Natural killer cell treated with Interleukin-12 subunit alpha and Interleukin-12 subunit beta and Interleukin-15 and Interleukin-18, amount 100 ng/mL, for 72 hours (primary cell): Measurements from ENCODE around the gene PTPRN2. TPM values are rescaled to one million over a fixed set of nuclear protein-coding genes. Genes with fewer than 3 reads are reported as not detected.

Source experiments
- ATAC-seq, 2 donors: fragments of 150-1000 bp; cut with Tn5 transposase in 1 of 2; sonication (Bioruptor Pico), chemical (Tn5 transposase) in 1 of 2; 2 replicates each; pipeline ENCODE4 v1.10.0; 2021
- DNase-seq: peaks from one replicate; pipeline ENCODE4 v3.0.0; 2022; ENCODE audit warnings: low spot score
- H3K27ac Mint-ChIP-seq, 2 donors: 1 replicate in 1 of 2; 2 replicates in 1 of 2; pipeline ENCODE4 v1.8.0; 2022; ENCODE audit warnings: mixed read lengths in 2 of 2, mild to moderate bottlenecking in 1 of 2, moderate library complexity in 1 of 2
- H3K27me3 Mint-ChIP-seq, 2 donors: 1 replicate in 1 of 2; 2 replicates in 1 of 2; pipeline ENCODE4 v1.8.0; 2022; ENCODE audit warnings: mixed read lengths in 2 of 2
- H3K36me3 Mint-ChIP-seq: one replicate; pipeline ENCODE4 v1.8.0; 2022; ENCODE audit warnings: mixed read lengths
- H3K4me1 Mint-ChIP-seq, 2 donors: 1 replicate in 1 of 2; 2 replicates in 1 of 2; pipeline ENCODE4 v1.8.0; 2022; ENCODE audit warnings: low read depth in 2 of 2, mixed read lengths in 2 of 2, mild to moderate bottlenecking in 1 of 2
- H3K4me3 Mint-ChIP-seq: one replicate; pipeline ENCODE4 v1.8.0; 2022; ENCODE audit warnings: mixed read lengths
- H3K9me3 Mint-ChIP-seq: 2 replicates; pipeline ENCODE4 v1.8.0; 2022; ENCODE audit warnings: mixed read lengths
- total RNA-seq, 2 donors: library from RNA; stranded (reverse); gene quantifications; one replicate each; pipeline ENCODE4 v1.2.3, GENCODE V29; 2022

Gene PTPRN2
- total RNA-seq, 2 donors from 2014 or later, result 0.17 to 0.74 TPM

DNA sequence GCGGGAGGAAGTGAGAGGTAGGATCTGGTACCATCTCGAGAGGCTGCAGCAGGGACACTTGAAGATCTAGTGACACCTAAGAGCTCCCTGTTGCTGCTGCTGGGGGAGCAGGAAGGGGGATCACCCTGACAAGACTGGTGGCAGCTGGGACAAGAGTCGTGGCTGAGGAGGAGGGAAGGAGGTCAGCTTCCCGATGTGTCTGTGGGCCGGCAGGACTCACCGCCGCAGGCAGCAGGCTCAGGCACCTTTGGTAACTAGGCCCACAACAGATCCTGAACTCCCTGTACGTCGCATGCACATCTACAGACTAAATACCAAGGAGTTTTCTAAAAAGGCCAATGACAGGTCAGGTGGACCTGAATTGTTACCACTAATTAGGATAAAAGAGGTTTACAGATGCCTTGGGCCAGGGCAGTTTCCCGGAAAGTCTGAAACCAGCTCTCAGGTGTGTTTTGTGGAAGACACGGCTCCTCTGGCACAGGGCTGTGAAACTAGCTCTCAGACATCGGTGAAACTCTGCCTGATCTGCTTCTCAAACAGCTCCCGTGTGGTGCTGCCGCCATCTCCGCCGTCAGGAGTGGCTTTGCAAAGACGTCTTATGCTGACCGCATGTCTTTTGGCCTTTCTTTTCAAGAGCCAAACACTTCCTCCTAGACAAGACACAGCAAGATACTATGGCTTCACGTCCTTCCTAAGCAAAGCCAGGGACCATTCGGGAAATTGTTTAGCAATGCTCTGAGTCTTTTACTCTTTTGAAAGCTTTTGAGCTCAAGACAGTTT, 609.7 kb downstream of the PTPRN2 start:
- ATAC-seq (no peak), DNase-seq (no peak)
- Mint-ChIP-seq H3K36me3 (peaks cover 6% of the 10 kb centered on the region), H3K4me1 (no peaks in the 10 kb centered on the region), H3K4me3 (no peak overlapping the region), H3K27ac (no peak overlapping the region), H3K9me3 (peaks cover 5% of the 10 kb centered on the region), H3K27me3 (no peaks in the 10 kb centered on the region)

DNA sequence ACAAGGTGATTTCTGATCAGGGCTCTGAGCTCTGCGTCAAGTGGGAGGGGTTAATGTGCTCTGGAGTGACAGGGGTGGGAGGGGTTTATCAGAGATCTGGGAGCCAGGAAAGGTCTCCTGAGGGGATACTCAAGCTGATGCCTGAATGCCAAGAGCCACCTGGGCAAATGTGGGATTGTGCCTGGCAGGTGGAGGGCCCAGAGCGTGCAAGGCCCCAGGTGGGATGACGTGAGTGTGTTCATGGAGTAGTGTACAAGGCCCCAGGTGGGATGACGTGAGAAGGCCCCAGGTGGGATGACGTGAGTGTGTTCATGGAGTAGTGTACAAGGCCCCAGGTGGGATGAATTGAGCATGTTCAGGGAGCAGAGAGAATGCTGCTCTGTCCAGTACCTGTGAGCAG, 610.3 kb downstream of the PTPRN2 start:
- H3K27me3 Mint-ChIP-seq, result no peaks in the 10 kb centered on the region
- no peak overlapping the region for H3K27ac Mint-ChIP-seq
- DNase-seq (no peak), ATAC-seq (no peak)
- no peaks in the 10 kb centered on the region for H3K4me1 Mint-ChIP-seq
- peaks cover 6% of the 10 kb centered on the region for H3K36me3 Mint-ChIP-seq
- no peak overlapping the region for H3K4me3 Mint-ChIP-seq
- H3K9me3 Mint-ChIP-seq, result peaks cover 5% of the 10 kb centered on the region

DNA sequence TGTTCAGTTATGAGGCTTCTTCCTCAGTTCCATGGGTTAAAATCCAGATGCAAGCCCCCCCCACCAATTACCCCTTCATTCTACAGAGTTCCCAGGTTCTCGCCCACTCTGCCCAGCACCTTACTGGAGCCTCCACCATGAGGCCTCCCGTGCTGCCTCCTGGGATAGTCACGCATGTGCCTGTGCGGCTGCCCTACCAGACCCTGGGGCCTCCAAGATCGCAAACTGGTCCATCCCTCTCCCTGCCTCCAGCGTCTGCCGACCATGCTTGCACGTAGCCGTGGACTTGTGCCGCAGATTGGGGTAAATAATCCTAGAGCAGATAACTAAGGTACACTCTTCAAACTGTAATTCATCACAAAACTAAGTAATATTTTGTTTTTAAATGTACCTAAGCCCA, 611.2 kb downstream of the PTPRN2 start:
- H3K9me3 Mint-ChIP-seq, result peaks cover 11% of the 10 kb centered on the region
- H3K27me3 Mint-ChIP-seq, result no peaks in the 10 kb centered on the region
- no peak overlapping the region for H3K4me3 Mint-ChIP-seq
- no peak overlapping the region for H3K27ac Mint-ChIP-seq
- no peaks in the 10 kb centered on the region for H3K4me1 Mint-ChIP-seq
- DNase-seq (no peak), ATAC-seq (no peak)
- H3K36me3 Mint-ChIP-seq, result peaks cover 6% of the 10 kb centered on the region

DNA sequence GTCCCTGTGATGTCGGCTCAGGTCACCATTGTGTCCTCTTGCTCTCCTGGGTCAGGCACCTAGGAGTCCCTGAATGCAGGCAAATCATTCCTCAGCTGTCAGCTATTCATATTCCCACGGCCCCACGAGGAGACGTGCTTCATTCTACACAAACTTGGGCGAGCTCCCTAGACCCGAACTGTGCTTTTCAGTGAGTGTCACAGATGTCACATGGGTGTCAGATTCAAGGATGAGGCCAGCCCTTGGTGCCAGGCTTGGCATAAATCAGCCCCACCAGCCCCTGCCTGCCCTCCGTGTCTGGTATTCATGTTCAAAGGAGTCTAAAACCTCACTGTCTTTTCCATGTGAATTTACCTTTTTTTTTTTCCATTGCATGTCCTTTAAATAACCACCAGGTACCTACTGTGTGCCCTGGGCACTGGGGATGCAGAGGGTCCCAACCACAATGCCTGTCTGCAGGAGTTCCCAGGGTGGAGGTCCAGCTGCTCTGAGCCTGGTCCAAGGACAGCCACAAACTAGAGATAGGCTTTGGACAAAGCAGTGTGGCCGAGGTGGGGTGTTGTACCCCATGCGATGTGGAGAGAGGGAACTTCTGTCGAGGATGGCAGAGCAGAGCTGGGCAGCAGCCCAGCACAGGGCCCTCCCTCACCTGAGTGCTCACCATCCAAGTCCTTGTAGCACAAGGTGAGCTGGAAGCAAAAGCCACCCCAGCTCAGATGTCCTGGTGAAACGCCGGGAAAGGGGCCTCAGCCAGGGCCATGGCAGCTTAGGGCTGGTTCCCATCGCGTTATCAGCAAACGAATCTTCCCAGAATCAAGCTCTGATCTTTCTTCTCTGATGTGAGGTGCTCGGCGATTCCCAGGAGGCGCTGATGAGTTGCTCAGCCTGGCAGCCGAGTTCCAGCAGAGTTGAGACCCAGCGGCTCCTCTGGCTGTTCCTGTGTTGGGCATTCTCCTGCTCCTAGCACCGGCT, 611.9 kb downstream of the PTPRN2 start:
- peaks cover 11% of the 10 kb centered on the region for H3K9me3 Mint-ChIP-seq
- H3K4me1 Mint-ChIP-seq, result no peaks in the 10 kb centered on the region
- no peak for ATAC-seq
- no peak for DNase-seq
- H3K4me3 Mint-ChIP-seq, result no peak overlapping the region
- no peak overlapping the region for H3K27ac Mint-ChIP-seq
- peaks cover 6% of the 10 kb centered on the region for H3K36me3 Mint-ChIP-seq
- no peaks in the 10 kb centered on the region for H3K27me3 Mint-ChIP-seq

DNA sequence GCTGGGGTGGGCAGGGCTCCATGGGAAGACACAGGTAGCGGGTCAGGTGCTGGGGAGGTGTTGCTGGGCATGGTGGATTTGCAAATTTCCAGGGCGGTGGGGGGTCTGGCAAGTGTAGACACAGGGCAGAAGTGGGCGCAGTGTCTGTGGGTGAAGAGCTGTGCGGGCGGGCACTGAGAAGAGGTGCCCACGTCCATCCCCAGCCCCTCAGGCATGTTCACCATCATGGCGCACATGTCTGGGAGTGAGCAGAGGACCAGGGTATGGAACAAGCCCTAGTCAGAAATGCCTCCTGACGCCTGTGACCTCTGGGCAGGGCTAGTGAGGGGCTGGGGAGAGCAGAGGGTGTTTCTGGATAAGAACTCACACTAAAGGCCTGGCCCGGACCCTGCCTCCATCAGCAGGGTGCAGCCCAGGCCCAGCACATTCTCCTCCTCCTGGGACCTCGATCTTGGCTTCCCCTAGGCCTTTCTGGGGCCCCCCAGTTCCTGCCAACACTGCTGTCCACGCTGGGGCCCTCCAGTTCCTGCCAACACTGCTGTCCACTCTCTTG, 612.9 kb downstream of the PTPRN2 start:
- Mint-ChIP-seq H3K4me1 (no peaks in the 10 kb centered on the region), H3K27me3 (no peaks in the 10 kb centered on the region), H3K9me3 (peaks cover 11% of the 10 kb centered on the region), H3K4me3 (no peak overlapping the region), H3K27ac (no peak overlapping the region), H3K36me3 (peaks cover 6% of the 10 kb centered on the region)
- ATAC-seq (peak in 1 of 2 donors; percentile 34), DNase-seq (no peak)

DNA sequence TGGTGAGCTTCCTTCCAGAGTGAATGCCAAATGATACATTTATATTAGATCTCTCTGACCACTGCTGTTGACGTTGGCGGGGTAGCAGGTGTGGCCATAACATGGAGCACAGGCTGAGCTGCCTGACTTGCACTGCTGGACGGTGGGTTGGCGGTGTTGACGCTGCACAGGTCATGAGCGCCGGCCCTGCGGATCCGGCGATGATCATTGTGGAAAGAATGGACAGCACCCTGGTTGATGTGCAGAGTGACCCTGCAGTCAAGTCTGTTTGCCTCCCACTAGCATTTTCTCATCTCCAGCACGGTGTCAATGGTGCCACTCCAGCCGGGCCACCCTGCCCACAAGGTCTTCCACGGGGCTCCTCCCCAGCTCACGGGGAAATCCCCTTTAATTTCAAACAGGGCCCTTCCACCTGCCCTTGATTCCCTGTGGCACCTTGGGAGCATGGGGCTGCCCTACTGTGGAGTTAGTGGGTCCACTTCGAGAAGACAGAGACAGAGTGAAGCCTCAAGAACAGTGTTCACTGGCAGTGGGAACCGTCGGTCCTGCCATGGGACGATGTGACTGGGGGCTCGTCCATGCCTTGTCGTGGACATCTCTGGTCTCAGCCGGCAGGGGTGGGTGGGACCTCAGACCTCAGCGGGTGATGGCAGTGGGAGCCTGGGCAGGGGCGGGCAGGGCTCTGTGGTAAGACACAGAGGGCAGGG, 613.5 kb downstream of the PTPRN2 start:
- Mint-ChIP-seq H3K4me1 (no peaks in the 10 kb centered on the region), H3K27me3 (no peaks in the 10 kb centered on the region), H3K36me3 (peaks cover 6% of the 10 kb centered on the region), H3K27ac (no peak overlapping the region), H3K9me3 (peaks cover 11% of the 10 kb centered on the region), H3K4me3 (no peak overlapping the region)
- ATAC-seq (no peak), DNase-seq (no peak)

DNA sequence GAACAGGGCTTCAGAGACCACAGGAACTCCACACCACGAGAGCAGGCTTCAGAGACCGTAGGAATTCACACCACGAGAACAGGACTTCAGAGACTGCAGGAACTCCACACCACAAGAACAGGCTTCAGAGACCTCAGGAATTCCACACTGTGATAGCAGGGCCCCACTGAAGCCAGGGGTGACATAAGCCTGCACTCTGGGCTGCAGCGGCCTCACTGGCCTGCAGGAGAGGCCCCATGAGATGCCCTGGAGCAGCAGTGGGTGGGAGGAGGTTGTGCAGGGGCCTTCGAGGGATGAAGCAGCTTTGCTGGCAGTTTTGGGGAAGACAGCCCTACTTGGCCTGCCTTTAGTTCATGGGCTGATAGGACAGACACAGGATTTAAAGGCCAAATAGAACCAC, 614.7 kb downstream of the PTPRN2 start:
- ATAC-seq, result no peak
- no peak for DNase-seq
- H3K4me1 Mint-ChIP-seq, result no peaks in the 10 kb centered on the region
- H3K4me3 Mint-ChIP-seq, result no peak overlapping the region
- H3K27ac Mint-ChIP-seq, result no peak overlapping the region
- no peaks in the 10 kb centered on the region for H3K27me3 Mint-ChIP-seq
- H3K36me3 Mint-ChIP-seq, result peaks cover 6% of the 10 kb centered on the region
- H3K9me3 Mint-ChIP-seq, result peaks cover 11% of the 10 kb centered on the region

DNA sequence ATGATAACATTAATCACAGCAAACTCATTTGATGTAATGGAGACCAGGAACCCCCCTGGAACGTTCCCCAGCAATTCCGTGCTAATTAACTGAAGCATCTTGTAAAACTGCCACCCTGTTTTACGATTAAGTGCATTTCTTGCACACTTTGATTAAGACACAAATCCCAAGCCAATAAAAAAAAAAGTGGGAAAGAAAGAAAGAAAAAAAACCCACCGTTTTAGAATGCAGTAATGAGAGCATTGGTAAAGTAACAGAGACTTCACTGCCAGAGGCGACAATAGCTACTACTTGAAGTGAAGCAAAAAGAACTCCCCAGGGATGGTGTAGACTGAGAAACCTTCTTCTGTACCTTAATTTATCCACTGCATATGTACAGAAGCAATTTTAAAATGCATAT, 616.1 kb downstream of the PTPRN2 start:
- no peak for ATAC-seq
- Mint-ChIP-seq H3K4me3 (no peak overlapping the region), H3K27ac (no peak overlapping the region), H3K4me1 (no peaks in the 10 kb centered on the region), H3K9me3 (peaks cover 11% of the 10 kb centered on the region), H3K27me3 (no peaks in the 10 kb centered on the region), H3K36me3 (peaks cover 6% of the 10 kb centered on the region)
- no peak for DNase-seq

DNA sequence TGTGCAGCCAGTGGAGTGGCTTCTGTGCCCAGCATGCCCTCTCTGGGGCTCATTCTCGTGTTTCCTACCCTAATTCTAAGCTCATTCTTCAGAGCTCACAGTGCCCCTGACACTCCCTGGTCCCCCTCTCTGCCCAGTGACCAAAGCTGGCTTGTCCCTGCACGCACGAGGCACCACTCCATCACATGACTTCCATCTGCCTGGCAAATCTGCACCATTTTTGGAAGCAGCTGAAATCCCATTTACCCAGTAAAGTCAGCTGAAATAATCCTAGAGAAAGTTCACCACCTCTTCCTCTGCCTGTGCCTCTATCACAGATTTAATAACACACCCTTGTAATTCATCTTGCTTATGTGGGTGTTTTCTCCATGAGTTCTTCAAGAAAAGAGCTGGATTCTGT, 616.9 kb downstream of the PTPRN2 start:
- no peak for DNase-seq
- Mint-ChIP-seq H3K27me3 (no peaks in the 10 kb centered on the region), H3K36me3 (peaks cover 6% of the 10 kb centered on the region), H3K9me3 (peaks cover 11% of the 10 kb centered on the region), H3K27ac (no peak overlapping the region), H3K4me3 (no peak overlapping the region), H3K4me1 (no peaks in the 10 kb centered on the region)
- ATAC-seq, result no peak

DNA sequence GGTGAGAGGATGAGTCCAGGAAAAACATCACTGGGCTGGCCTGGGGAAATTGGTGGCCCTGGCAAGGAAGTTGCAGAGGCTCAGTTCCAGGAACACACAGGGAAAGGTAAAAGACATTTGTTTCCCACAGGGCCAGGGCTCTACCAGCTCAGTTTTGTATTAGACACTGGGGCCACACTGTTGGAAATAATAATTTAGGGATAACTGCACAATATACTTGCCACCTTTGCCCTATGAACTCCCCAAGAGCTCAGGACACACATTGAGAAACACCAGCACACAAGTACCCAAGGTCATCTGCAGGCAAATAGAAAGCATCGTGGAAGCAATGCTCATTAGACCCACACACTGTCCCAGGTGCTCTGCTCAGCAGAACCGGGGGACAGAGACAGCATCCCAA, 617.6 kb downstream of the PTPRN2 start:
- Mint-ChIP-seq H3K27me3 (no peaks in the 10 kb centered on the region), H3K4me3 (no peak overlapping the region), H3K9me3 (peaks cover 7% of the 10 kb centered on the region), H3K4me1 (no peaks in the 10 kb centered on the region), H3K27ac (no peak overlapping the region), H3K36me3 (peaks cover under 1% of the 10 kb centered on the region)
- DNase-seq (no peak), ATAC-seq (no peak)

DNA sequence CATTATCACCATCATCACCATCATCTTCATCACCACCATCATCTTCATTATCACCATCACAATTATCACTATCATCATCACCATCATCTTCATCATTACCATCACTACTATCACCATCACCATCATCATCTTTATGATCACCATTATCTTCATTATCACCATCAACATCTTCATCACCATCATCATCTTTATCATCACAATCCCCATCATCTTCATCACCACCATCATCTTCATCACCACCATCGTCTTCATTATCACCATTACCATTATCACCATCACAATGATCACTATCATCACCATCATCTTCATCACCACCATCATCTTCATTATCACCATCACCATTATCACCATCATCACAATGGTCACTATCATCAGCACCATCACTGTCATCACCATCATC, 621.1 kb downstream of the PTPRN2 start:
- no peak for ATAC-seq
- no peak for DNase-seq
- peaks cover 0 to 2% of the 10 kb centered on the region in 2 donors for H3K27me3 Mint-ChIP-seq
- H3K9me3 Mint-ChIP-seq, result no peaks in the 10 kb centered on the region
- H3K4me1 Mint-ChIP-seq, result no peaks in the 10 kb centered on the region
- H3K4me3 Mint-ChIP-seq, result no peak overlapping the region
- H3K27ac Mint-ChIP-seq, result no peak overlapping the region
- H3K36me3 Mint-ChIP-seq, result no peaks in the 10 kb centered on the region

DNA sequence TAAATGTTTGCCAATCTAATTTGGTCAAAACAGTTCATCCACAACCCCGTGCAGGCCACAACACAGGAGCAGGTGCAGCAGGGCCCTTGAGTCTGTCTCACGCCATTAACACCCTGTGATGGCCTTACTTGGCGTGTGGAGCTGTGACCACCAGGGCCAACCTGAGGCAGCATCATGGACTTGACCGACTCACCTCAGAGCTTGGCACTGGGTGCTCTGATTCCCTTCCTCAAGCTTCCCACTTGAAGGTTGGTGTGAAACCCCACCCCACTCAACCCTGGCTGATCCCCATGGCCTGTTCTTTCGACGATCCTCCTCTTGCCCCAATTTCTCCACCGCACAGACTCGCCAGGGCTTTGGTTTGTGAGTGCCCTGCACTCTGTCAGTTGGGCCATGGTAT, 623.1 kb downstream of the PTPRN2 start:
- Mint-ChIP-seq H3K27ac (no peak overlapping the region), H3K36me3 (no peaks in the 10 kb centered on the region), H3K27me3 (peaks cover 2 to 7% of the 10 kb centered on the region in 2 donors), H3K4me3 (no peak overlapping the region), H3K4me1 (no peaks in the 10 kb centered on the region), H3K9me3 (no peaks in the 10 kb centered on the region)
- ATAC-seq, result no peak
- no peak for DNase-seq

DNA sequence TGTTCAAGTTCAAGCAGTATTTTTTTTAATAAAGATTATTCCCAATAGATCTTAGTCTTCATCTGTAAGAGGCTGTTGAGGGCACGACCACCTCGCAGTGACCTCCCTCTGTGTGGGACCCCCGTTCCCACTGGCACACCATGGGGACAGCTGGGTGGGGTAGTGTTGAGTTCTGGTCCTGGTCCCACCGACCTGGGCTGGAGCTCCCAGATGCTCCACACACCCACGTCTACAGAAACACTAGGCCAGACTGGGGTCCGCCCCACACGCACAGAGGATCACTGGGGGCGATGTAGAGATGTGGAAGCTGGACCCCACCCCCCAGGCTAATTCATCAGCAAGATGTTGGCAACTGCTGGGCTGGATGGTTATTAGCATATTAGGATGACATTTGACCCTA, 623.6 kb downstream of the PTPRN2 start:
- no peak overlapping the region for H3K27ac Mint-ChIP-seq
- H3K27me3 Mint-ChIP-seq, result peaks cover 6 to 12% of the 10 kb centered on the region in 2 donors
- no peak for ATAC-seq
- no peaks in the 10 kb centered on the region for H3K36me3 Mint-ChIP-seq
- DNase-seq, result no peak
- H3K9me3 Mint-ChIP-seq, result no peaks in the 10 kb centered on the region
- H3K4me3 Mint-ChIP-seq, result no peak overlapping the region
- no peaks in the 10 kb centered on the region for H3K4me1 Mint-ChIP-seq
